Gastroesophageal sphincter (tissue), 3 donors: ENCODE data around the gene BBS4.
"Not testable (repeated sequence)": the region's sequence is repeated elsewhere in the genome, so short reads cannot be mapped to it uniquely, and the experiment has no call there.

Experiments used
- CTCF ChIP-seq, 4 experiments: fragments of 200-600 bp in 2 of 4; fragments of 450-650 bp in 2 of 4; sonication (generic) in 1 of 4; IDR thresholded peaks; one replicate each; pipeline ENCODE4 v1.5.1; 2017 to 2019; ENCODE audit warnings: antibody characterized with exemption in 4 of 4, mild to moderate bottlenecking in 2 of 4, moderate library complexity in 2 of 4
- POLR2A ChIP-seq, 2 donors: fragments of 450-650 bp; IDR thresholded peaks; one replicate each; pipeline ENCODE4 v1.6.1; 2017; ENCODE audit warnings: antibody characterized with exemption in 2 of 2, mild to moderate bottlenecking in 2 of 2, moderate library complexity in 1 of 2

GRCh38 chr15:72669803-72670202, 16.2 kb upstream of the BBS4 start:
- TF ChIP-seq CTCF, POLR2A (IDR thresholded peaks at IDR 0.05): not testable (repeated sequence)
